Stimulated activated CD8-positive, alpha-beta memory T cell treated with anti-CD3 and anti-CD28 coated beads, Interleukin-12 subunit alpha, Interleukin-12 subunit beta, amount 100 ng/mL, for 24 hours (primary cell): ENCODE results near the gene PPL.

Source experiments
- DNase-seq: peaks from one replicate; pipeline ENCODE4 v3.0.0-alpha.2; 2020; ENCODE audit errors: extremely low read depth

PPL gene

GRCh38 chr16:4884972-4885874, 51.7 kb downstream of the PPL start:
- no peak for DNase-seq

DNA sequence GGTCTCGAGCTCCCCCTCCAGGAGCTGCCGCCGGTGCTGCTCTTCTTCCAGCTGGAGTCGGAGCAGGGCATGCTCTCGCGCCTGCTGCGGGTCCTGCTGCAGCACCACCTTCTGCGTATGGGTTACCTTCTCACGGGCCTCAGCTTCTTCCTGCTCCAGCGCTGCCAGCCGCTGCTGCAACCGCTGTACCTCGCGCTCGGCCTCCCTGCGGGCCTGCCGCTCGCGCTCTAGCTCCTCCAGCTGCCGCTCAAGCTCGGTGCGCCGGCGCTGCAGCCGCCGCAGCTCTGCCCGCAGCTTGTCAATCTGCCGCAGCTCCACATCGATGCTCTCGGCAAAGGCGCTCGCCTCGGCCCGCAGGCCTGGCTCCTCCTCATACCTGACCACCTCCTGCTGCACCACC, 52.7 kb downstream of the PPL start:
- DNase-seq: no peak

DNA sequence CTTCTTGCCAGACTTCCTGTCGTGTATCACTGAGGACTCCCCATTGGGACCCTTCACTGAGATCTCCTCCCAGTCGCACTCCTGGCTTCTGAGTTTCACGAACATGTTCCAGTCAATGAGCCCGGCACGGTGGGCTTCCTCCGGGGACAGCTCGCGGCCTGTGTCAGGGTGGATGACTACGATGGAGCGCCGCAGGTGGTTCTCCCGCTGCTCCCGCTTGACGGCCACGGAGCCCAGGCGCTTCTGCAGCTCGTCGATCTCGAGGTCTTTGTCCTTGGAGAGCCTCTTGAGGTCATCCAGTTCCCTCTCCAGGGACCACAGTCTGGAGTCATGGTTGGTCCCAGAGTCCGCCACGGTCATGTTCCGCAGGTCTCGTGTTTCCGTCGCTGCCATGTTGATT, 53.4 kb downstream of the PPL start:
- DNase-seq: no peak

DNA sequence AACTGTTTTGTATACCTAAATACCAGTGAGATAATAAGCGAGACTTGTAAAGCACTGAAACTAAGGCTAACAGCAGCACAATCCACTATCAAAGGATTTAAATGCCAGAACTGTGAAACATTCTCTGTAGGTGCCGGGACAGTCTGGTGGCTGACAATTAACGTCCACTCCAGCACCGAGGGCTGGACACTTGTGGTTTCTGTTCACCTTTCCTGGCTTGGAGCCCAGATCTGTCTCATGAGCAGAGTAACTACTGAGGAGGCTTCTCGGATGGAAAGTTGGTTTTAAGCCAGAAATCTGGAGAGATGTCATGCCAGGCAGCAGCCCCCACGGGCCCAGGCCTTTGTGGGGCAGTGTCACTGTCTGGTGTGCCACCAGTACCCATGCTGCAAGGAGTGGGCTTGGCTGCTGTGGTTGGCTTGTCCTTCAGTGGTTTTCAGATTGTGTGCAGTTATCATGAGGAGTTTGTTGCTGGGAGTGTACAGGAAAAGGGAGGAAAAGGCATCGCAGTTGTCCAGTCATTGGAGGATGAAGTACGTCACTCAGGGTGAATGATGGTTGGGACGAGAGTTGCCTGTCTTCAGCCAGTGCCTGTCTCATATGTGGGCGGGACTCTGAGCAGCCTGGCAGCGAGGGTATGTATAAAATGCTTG, 54.2 kb downstream of the PPL start:
- DNase-seq: no peak

GRCh38 chr16:4882000-4882632, 54.8 kb downstream of the PPL start:
- DNase-seq: no peak

DNA sequence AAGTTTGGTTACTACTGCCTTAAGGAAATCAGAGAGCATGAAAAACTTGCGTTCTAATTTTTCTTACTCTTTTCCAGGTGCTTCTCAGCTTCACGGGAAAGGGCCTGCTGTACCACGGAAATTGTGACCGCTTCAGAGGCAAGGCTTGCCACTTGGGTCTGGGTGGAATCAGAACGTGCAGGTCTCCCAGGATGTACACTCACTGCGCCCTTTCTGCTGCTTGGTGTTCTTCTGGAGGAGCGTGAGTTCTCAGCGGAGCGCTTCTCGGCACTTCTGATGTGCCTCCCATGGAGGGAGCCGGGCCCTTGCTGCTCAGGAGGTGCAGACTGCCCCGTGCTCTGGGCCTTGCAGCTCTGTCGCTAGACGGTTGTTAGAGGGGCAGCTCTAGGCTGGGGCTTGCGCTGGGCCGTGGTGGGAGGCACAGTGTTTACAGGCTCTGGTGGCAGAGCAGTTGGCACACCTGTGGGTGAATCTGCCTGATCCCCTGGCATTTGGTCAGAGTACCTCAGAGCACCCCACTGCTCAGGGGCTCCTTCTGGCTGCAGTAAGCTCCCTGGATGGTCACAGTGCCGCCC, 56.9 kb downstream of the PPL start:
- no peak for DNase-seq

GRCh38 chr16:4879049-4879448, 57.9 kb downstream of the PPL start:
- DNase-seq: no peak

- no peak for DNase-seq
Observed at GRCh38 chr16:4877380-4877685, 59.6 kb downstream of the PPL start.

- no peak for DNase-seq
Observed at GRCh38 chr16:4876646-4877379, 60.1 kb downstream of the PPL start.

DNA sequence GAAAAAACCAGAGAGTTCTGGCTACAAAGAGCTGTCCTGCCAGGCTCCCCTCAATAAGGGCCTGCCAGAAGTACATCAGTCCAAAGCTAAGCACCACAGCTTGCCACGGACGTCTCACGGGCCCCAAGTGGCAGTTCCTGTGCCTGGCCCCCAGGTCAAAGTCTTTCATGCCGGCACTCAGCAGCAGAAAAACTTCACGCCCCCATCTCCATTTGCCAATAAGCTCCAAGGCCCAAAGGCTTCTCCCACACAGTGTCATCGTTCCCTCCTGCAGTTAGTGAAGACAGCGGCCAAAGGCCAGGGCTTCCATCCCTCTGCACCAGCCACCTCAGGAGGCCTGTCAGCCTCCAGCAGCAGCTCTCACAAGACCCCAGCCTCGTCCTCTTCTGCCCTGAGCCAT, 62.3 kb downstream of the PPL start:
- DNase-seq: no peak

DNA sequence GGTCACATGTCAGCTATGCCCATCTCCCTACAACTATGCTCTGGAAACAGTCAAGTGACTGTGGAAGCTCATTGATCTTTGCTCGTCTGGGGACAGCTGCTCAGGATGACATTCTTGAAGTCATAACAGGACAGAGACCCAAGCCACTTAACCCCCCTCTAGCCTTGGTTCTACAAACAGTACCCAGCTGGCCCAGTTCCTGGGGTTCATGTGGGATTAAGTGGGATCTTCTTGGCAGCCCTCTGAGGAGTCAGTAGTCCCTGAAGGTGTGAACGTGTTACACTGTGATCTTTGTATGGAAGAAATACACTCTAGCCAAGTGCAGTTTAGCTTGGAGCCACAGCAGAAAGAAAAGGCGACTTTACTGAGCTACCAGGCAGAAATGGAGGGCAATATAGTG, 63.9 kb downstream of the PPL start:
- no peak for DNase-seq

GRCh38 chr16:4871071-4871470, 65.9 kb downstream of the PPL start:
- DNase-seq: no peak

DNA sequence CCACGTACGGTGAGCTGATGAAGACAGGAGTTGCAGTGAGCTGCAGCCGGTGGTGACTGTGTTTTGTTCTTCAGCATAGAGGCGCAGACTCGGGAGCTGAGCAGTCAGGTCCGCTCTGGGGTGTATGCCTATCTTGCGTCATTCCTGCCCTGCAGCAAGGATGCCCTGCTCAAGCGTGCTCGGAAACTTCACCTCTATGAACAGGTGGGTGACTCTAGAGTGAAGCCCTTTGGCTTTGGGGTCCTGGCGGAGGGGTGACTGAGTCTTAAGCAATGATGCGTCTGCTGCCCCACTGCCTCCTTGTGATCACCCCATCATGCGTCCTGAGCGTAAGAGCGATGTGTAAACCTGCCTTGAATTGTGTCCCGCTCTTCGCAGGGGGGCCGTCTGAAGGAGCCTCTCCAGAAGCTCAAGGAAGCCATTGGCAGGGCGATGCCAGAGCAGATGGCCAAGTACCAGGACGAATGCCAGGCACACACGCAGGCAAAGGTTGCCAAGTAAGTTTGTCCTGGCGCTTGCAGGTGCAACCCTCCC, 66.7 kb downstream of the PPL start:
- no peak for DNase-seq

- no peak for DNase-seq
Observed at GRCh38 chr16:4869147-4869805, 67.7 kb downstream of the PPL start.

DNA sequence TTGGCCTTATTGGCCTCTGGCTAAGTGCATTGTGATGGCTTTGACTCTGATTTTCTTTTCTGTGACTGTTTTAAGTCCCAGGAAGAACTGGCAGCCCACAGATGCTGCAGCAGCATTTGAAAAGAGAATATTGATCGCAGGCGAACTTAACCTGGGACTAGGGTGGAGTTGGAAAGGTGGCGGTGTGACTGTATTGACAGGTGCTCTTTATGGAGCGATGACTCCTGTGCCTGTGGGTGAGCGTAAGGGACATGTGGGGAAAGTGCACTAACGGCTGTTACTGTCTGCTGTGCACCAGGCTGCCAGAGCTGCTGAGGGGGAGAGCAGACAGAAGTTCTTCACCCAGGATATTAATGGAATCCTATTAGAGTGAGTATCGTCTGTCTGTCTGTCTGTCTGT, 68.4 kb downstream of the PPL start:
- DNase-seq: no peak

DNA sequence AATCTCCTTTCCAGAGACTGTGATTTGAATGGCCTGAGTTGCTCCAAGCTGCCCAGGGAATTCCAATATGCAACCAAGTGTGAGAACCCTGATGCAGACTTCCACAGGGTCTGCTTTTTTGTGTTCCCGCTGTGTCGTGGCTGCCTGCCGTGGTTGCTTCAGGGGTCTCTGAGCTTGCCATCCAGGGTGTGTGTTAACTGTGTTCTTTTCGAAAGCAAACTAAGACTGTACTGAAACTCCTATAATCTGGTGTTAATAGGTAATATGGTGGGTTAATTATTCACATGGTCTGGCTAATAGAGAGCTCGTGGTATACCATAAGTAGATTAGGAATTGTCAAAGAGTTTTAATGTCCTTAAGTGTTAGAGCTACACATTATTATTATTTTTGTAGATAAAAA, 68.9 kb downstream of the PPL start:
- DNase-seq: no peak

DNA sequence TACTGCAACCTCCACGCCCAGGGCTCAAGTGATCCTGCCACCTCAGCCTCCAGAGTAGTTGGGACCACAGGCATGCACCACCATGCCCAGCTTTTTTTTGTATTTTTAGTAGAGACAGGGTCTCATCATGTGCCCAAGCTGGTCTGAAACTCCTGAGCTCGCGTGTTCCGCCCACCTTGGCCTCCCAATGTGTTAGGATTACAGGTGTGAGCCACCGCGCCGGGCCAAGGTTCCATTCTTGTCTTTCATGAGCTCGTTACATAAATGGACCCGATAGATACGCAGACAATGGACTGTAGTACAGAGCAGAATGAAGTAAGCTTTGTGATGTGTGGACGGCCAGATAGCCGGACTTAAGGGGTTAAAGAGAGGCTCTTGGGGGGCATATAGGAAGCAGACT, 70.4 kb downstream of the PPL start:
- DNase-seq: no peak

DNA sequence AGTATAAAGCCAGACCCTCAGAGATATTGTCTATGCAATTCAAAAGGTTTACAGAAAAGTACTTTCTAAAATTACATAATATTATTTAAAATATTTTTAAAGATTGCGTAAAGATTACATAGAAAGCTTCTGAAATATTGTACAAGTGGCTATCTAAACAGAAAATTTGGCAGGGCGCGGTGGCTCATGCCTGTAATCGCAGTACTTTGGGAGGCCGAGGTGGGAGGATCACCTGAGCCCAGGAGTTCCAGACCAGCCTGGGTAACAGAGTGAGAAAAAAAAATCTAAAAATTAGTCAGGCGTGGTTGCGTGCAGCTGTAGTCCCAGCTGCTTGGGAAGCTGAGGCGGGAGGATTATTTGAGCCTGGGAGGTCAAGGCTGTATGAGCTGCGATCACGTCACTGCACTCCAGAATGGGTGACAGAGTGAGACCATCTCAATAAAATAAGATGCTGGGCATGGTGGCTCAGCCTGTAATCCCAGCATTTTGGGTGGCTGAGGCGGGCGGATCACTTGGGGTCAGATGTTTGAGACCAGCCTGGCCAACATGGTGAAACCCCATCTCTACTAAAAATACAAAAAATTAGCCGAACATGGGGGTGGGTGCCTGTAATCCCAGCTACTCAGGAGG, 71.6 kb downstream of the PPL start:
- DNase-seq: no peak

DNA sequence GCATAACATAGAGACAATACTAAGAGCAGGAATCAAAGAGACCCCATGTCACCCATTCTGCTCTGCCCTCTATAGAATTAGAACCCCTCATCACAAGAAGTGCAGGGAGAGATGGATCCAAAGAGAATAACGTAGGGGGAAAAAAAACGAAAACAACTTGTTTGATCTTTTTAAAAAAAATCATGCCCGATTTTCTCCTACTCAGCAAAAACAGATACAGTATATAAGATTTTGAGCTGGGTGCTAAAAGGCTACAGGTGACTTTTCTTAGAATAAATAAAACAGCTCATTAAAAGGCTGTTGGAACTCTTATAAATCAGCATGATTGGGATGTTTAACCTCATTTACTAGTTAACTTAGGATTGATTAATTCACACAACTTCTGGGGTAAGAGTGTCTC, 72.2 kb downstream of the PPL start:
- no peak for DNase-seq

- DNase-seq: no peak
Observed at GRCh38 chr16:4862639-4863038, 74.3 kb downstream of the PPL start.
